NCI-H187 (cell line): ENCODE data around the gene TRNAU1AP.
"Not testable (repeated sequence)": the region's sequence is repeated elsewhere in the genome, so short reads cannot be mapped to it uniquely, and the experiment has no call there.

Experiments used
- DNase-seq, 2 experiments: peaks; one replicate each; lab custom pipeline; 2025; lab: John Stamatoyannopoulos, UW

Gene TRNAU1AP

GRCh38 chr1:28577052-28577678 lies 24.3 kb downstream of the TRNAU1AP start:
- DNase-seq: no peak

GRCh38 chr1:28577738-28578536 lies 25.1 kb downstream of the TRNAU1AP start:
- DNase-seq: no peak

- DNase-seq: no peak
Measured at GRCh38 chr1:28578696-28579218, 25.9 kb downstream of the TRNAU1AP start.

GRCh38 chr1:28579401-28579800 lies 26.5 kb downstream of the TRNAU1AP start:
- no peak for DNase-seq

GRCh38 chr1:28580722-28581530 lies 28.0 kb downstream of the TRNAU1AP start:
- no peak for DNase-seq

- DNase-seq: peak; percentile 85 to 92
Measured at GRCh38 chr1:28581531-28582247, 28.8 kb downstream of the TRNAU1AP start.

GRCh38 chr1:28582248-28582615 lies 29.3 kb downstream of the TRNAU1AP start:
- peak in 1 of 2 experiments; percentile 54 for DNase-seq

GRCh38 chr1:28586585-28587391 lies 33.9 kb downstream of the TRNAU1AP start:
- not testable (repeated sequence) for DNase-seq

- DNase-seq: no peak
Measured at GRCh38 chr1:28591708-28592320, 38.9 kb downstream of the TRNAU1AP start, which contains the start of gene RAB42. Gene RAB42 (plus strand): TSS chr1:28592265. CDS start chr1:28592512, 247 bp downstream.

- no peak for DNase-seq
Measured at GRCh38 chr1:28592321-28593071, 39.6 kb downstream of the TRNAU1AP start.

- not testable (repeated sequence) for DNase-seq
Measured at GRCh38 chr1:28593988-28594356, 41.1 kb downstream of the TRNAU1AP start.

GRCh38 chr1:28594686-28595411 lies 42.0 kb downstream of the TRNAU1AP start:
- not testable (repeated sequence) for DNase-seq

- DNase-seq: no peak
Measured at GRCh38 chr1:28595412-28596191, 42.7 kb downstream of the TRNAU1AP start.

GRCh38 chr1:28596276-28596675 lies 43.4 kb downstream of the TRNAU1AP start:
- not testable (repeated sequence) for DNase-seq

- DNase-seq: no peak
Measured at GRCh38 chr1:28601696-28602095, 48.8 kb downstream of the TRNAU1AP start.

- no peak for DNase-seq
Measured at GRCh38 chr1:28602536-28603439, 49.9 kb downstream of the TRNAU1AP start.

GRCh38 chr1:28604411-28604810 lies 51.5 kb downstream of the TRNAU1AP start:
- no peak for DNase-seq
